GM12873 (cell line): Measurements from ENCODE around the gene CHST11.

Source experiments
- TF ChIP-seq, protein P1 (sequence below): IDR thresholded peaks from 2 replicates; pipeline ENCODE4 v1.5.1; 2012; ENCODE audit warnings: low read depth, mild to moderate bottlenecking, moderate library complexity, low read length, control low read depth; ENCODE audit not compliant: insufficient read depth; ENCODE audit errors: missing control alignments

Gene CHST11

DNA sequence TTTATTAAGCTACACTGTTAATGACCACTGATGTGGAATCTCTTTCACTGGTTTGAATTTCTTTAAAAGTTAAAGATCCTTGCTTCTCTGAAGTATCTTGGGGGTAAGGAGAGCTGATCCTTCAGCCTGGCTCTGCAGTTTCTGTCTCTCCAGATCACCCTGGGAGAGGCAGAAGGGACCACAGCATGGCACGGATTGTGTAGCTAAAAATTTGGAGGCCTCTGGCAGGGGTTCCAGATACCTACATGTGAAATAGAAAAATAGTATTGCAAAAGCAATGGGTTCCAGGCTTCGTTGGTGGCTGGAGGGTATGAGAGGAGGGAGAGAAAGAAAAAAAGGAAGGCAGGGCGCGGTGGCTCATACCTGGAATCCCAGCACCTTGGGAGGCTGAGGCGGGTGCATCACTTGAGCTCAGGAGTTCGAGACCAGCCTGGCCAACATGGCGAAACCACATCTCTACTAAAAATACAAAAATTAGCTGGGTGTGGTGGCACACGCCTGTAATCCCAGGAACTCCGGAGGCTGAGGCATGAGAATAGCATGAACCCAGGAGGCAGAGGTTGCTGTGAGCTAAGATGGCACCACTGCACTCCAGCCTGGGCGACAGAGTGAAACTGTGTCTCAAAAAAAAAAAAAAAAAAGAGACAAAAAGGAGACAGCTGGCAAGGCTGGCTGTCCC lies 3.4 kb downstream of the CHST11 start:
- TF ChIP-seq, protein P1, sequence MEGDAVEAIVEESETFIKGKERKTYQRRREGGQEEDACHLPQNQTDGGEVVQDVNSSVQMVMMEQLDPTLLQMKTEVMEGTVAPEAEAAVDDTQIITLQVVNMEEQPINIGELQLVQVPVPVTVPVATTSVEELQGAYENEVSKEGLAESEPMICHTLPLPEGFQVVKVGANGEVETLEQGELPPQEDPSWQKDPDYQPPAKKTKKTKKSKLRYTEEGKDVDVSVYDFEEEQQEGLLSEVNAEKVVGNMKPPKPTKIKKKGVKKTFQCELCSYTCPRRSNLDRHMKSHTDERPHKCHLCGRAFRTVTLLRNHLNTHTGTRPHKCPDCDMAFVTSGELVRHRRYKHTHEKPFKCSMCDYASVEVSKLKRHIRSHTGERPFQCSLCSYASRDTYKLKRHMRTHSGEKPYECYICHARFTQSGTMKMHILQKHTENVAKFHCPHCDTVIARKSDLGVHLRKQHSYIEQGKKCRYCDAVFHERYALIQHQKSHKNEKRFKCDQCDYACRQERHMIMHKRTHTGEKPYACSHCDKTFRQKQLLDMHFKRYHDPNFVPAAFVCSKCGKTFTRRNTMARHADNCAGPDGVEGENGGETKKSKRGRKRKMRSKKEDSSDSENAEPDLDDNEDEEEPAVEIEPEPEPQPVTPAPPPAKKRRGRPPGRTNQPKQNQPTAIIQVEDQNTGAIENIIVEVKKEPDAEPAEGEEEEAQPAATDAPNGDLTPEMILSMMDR: no peak

- TF ChIP-seq, protein P1: no peak
Observed at GRCh38 chr12:104460973-104461698, 4.4 kb downstream of the CHST11 start.

DNA sequence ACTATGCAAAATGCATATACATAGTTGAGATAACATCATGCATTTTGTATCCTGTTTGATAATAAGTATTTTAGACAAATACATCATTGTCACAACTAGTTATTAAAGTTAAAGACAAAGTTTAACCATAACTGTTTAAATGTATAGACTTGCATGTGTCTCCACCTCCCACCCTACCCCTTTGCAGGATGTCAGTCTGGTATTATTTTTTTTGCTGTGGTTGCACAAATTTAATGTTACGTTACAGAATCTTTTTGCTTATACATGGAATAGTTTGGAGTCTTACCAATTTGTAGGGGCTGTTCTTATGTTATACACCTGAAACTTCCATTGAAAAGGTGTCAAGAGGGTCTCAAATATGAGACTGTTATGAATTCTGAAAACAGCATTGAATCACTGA lies 5.6 kb downstream of the CHST11 start:
- TF ChIP-seq, protein P1: no peak

GRCh38 chr12:104462931-104463339 lies 6.2 kb downstream of the CHST11 start:
- TF ChIP-seq, protein P1: no peak

DNA sequence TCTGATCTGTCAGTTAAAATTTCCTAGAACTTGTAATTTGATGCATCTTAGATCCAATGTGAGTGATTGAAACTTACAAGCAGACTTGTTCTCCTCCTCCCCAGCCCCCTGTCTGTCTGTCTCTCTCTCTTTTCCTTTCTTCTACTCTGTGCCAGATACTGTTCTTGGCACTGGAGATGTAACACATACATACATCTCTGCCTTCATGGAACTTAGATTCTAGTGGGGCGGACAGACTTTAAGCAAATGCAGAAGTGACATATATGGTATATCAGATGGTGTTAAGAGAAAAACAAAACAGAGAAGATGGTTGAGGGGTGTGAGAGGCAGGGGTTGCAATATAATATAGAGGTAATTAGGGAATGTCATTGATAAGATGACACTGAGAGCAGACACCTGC lies 6.6 kb downstream of the CHST11 start:
- TF ChIP-seq, protein P1: no peak

DNA sequence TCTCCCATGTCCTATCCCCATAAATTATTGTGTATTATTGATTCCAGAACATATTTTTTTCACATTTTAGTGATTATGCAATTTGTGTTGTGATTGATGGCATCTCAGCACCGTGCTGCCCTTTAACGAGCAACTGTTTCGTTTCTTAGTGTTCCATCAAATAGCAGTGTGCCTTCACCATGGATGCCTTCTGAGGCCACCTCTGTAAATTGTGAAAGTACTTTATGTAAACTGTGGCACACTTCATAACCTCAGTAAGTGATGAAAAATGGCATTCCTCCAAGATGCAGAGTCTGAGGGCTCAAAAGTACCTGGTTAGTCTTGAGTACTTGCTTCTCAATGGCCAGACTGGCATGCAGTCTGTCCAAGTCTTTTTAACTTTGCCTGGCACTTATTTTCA lies 8.2 kb downstream of the CHST11 start:
- TF ChIP-seq, protein P1: no peak

DNA sequence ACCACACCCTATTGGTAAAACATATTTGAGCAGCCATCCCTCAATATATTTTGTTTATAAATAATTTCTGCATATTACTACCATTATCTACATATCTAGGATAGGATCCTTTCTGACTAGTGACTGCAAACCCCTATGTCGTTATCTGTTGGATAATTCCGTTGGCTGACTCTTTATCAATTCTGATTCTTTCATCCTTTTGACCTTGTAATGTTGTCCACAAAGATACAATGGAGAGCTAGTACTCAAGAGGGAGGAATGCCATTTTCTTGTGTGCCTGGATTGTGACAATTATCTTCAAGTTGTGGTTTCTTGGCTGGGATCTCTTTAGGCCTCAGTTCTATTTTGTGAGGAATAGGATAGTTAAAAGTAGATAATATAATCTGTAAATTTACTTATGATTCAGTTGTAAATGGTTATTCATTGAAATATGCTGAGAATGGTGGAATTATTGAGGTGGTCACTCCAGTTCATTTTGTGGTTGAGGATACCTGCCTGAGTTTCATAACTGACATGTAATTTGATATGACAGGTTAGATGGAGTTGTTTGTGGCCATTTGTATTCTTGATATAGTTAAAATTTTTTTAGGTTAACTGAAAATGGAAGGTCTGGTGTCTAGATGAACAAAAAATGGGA lies 10.1 kb downstream of the CHST11 start:
- TF ChIP-seq, protein P1: no peak
